Left lung (tissue), 10 donors: ENCODE measurements around the gene TESK2. TPM values are rescaled to one million over a fixed set of nuclear protein-coding genes. Genes with fewer than 3 reads are reported as not detected.

ENCODE experiments used
- ATAC-seq: fragments of 200-7000 bp; cut with Tn5 transposase; one replicate; pipeline ENCODE4 v1.9.1; 2020; ENCODE audit warnings: moderate library complexity
- DNase-seq, 4 donors: peaks; one replicate each; pipeline ENCODE4 v3.0.0-alpha.2; 2013 to 2020
- H3K27ac ChIP-seq, 2 donors: fragments of 200-600 bp; sonication (generic) in 1 of 2; one replicate each; pipeline versions ENCODE4 v1.5.0 to v1.8.0; 2020 to 2021
- H3K27me3 ChIP-seq, 2 donors: fragments of 200-600 bp; sonication (generic) in 1 of 2; one replicate each; pipeline versions ENCODE4 v1.5.0 to v1.8.0; 2020 to 2021
- H3K36me3 ChIP-seq, 2 donors: fragments of 200-600 bp; sonication (generic) in 1 of 2; one replicate each; pipeline versions ENCODE4 v1.5.0 to v1.8.0; 2020 to 2021
- H3K4me1 ChIP-seq, 2 donors: fragments of 200-600 bp; one replicate each; pipeline ENCODE4 v1.8.0; 2021
- H3K4me3 ChIP-seq, 2 donors: fragments of 200-600 bp; sonication (generic) in 1 of 2; one replicate each; pipeline versions ENCODE4 v1.5.0 to v1.8.0; 2020 to 2021; ENCODE audit warnings: mild to moderate bottlenecking in 1 of 2
- H3K9me3 ChIP-seq, 2 donors: fragments of 200-600 bp; sonication (generic) in 1 of 2; one replicate each; pipeline versions ENCODE4 v1.5.0 to v1.8.0; 2020 to 2021
- CTCF ChIP-seq, 2 donors: fragments of 200-600 bp; sonication (generic) in 1 of 2; IDR thresholded peaks; one replicate each; pipeline versions ENCODE4 v1.5.0 to v1.8.0; 2021; ENCODE audit warnings: antibody characterized with exemption in 2 of 2
- intact Hi-C, 2 donors: fragments of 100-400 bp; cut with DNase I; formaldehyde crosslinking; loops; one replicate each; pipeline versions ENCODE4 v1.11.2 to v1.14.2; 2022
- polyA plus RNA-seq, 6 donors: library from polyadenylated mRNA; unstranded; fragments of 120-200 nt; gene quantifications; one replicate each; pipeline ENCODE4 v1.2.1, GENCODE V29; 2013; ENCODE audit not compliant: insufficient read length in 6 of 6
- total RNA-seq, 2 donors: library from RNA; stranded (reverse); fragmentation: NEBNext Ultra II Directional; extraction: Animal tissue kit (Norgen Biotek cat#: 25700); gene quantifications; one replicate each; pipeline ENCODE4 v1.2.1, GENCODE V29; 2021
- donor health status: DM: no; HTN: yes; CAD: no.
- donor health status: DM: no; HTN: no; CAD: no.

TESK2 gene
- total and polyA plus RNA-seq, 8 donors, result 4.3 to 12.5 (median 9.2) TPM

DNA sequence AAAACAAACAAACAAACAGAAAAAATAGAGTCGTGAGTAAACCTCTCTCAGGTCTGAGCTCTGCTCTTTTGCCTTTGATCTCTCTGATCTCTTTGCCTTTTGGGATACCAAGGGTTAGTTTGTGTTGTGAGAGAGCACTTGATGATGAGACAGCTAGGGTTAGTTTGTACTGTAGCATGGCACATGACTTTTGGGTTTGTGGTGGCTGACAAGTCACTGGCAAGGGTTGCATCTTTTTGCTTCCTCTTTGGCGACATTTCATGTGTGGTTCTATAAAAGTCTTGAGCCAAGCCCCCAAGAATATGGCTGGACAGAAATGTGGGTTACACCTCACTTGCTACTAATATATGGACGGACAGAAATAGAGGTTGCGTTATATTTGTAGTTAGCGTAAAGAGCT is 60.5 kb downstream of the TESK2 start:
- H3K36me3 ChIP-seq, result no peaks in the 10 kb centered on the region
- no peak overlapping the region for H3K27ac ChIP-seq
- no peaks in the 10 kb centered on the region for H3K27me3 ChIP-seq
- intact Hi-C loops, result no loop called here
- peaks cover 0 to 9% of the 10 kb centered on the region in 2 donors for H3K4me1 ChIP-seq
- no peak for TF ChIP-seq CTCF (IDR thresholded peaks at IDR 0.05)
- ATAC-seq, result peak; percentile 34
- no peak for DNase-seq
- H3K4me3 ChIP-seq, result no peak overlapping the region
- no peaks in the 10 kb centered on the region for H3K9me3 ChIP-seq

DNA sequence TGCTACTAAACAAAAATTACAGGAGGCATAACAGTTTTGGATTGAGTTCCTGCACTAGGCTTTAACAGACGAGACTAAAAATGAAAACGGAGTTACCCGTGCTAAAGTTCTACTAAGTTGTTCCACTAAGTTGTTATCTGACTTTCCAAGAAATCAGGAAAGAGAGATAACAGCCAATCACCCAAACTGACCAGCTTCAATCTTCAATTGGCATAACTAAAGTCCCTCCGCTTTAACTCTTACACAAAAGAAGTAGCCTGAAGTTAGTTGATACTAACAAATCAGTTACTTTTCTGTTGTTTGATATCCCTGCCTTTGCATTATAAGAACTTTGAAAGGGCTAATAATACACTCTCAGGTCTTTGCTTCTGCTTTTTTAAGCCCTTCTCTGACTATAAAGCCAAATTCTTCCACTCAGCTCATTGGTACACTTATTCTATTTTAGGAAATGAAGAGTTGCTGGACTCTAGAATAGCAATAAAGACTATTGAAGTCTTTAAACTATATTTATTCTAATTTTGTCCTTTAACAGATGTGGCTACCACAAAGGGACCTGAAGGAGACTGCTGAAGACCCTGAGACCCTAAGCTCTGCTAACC is 61.3 kb downstream of the TESK2 start:
- DNase-seq, result no peak
- Histone ChIP-seq H3K27me3 (no peaks in the 10 kb centered on the region), H3K36me3 (no peaks in the 10 kb centered on the region), H3K9me3 (no peaks in the 10 kb centered on the region), H3K4me1 (peaks cover 0 to 9% of the 10 kb centered on the region in 2 donors), H3K4me3 (no peak overlapping the region), H3K27ac (no peak overlapping the region)
- intact Hi-C loops, result loop anchor here in 1 of 2 donors (10.0 kb wide), 1 partner anchor 55 kb away; no protein-coding TSS in a partner anchor
- TF ChIP-seq CTCF (IDR thresholded peaks at IDR 0.05), result no peak
- no peak for ATAC-seq

GRCh38 chr1:45423906-45424678 is 66.9 kb downstream of the TESK2 start:
- intact Hi-C loops, result loop anchor here in 1 of 2 donors (10.0 kb wide), 1 partner anchor 49 kb away; no protein-coding TSS in a partner anchor
- ATAC-seq, result no peak
- no peak for DNase-seq
- Histone ChIP-seq H3K9me3 (no peaks in the 10 kb centered on the region), H3K27me3 (no peaks in the 10 kb centered on the region), H3K4me1 (peaks cover 0 to 5% of the 10 kb centered on the region in 2 donors), H3K4me3 (no peak overlapping the region), H3K36me3 (no peaks in the 10 kb centered on the region), H3K27ac (no peak overlapping the region)
- TF ChIP-seq CTCF (IDR thresholded peaks at IDR 0.05), result no peak

DNA sequence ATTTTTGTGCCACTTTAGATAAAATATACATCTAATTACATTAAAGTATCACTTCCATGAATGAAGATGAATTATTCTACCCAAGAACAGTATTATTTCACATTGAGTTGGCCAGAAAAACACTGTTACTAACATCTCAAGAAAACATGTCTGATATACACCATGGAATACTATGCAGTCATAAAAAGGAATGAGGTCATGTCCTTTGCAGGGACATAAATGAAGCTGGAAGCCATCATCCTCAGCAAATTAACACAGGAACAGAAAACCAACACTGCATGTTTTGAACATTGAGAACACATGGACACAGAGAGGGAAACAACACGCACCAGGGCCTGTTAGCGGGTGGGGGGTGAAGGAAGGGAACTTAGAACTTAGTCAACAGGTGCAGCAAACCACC is 69.0 kb downstream of the TESK2 start:
- no peaks in the 10 kb centered on the region for H3K36me3 ChIP-seq
- ATAC-seq (no peak), DNase-seq (no peak)
- intact Hi-C loops, result loop anchor here in 1 of 2 donors (10.0 kb wide), 1 partner anchor 47 kb away; no protein-coding TSS in a partner anchor
- H3K4me3 ChIP-seq, result no peak overlapping the region
- no peak overlapping the region for H3K27ac ChIP-seq
- H3K4me1 ChIP-seq, result peaks cover 0 to 5% of the 10 kb centered on the region in 2 donors
- TF ChIP-seq CTCF (IDR thresholded peaks at IDR 0.05), result no peak
- no peaks in the 10 kb centered on the region for H3K9me3 ChIP-seq
- no peaks in the 10 kb centered on the region for H3K27me3 ChIP-seq

GRCh38 chr1:45414746-45415145 is 76.2 kb downstream of the TESK2 start:
- no peaks in the 10 kb centered on the region for H3K36me3 ChIP-seq
- ATAC-seq, result no peak
- no peak overlapping the region for H3K4me3 ChIP-seq
- H3K27ac ChIP-seq, result no peak overlapping the region
- peaks cover 0 to 6% of the 10 kb centered on the region in 2 donors for H3K4me1 ChIP-seq
- H3K9me3 ChIP-seq, result no peaks in the 10 kb centered on the region
- intact Hi-C loops, result no loop called here
- no peaks in the 10 kb centered on the region for H3K27me3 ChIP-seq
- DNase-seq, result no peak
- no peak for TF ChIP-seq CTCF (IDR thresholded peaks at IDR 0.05)
